Measurements from ENCODE around the gene TMTC1.

The TMTC1 gene

GRCh38 chr12:29700761-29701481, 82.8 kb downstream of the TMTC1 start:
- DNase-seq: no peak

GRCh38 chr12:29698756-29699155, 85.0 kb downstream of the TMTC1 start:
- H3K9me3 Mint-ChIP-seq: no peaks in the 10 kb centered on the region
- CTCF ChIA-PET: no interaction called here
- no peaks in the 10 kb centered on the region for H3K27me3 Mint-ChIP-seq
- no peak overlapping the region for H3K4me3 Mint-ChIP-seq
- H3K27ac Mint-ChIP-seq: no peak overlapping the region
- no peak for DNase-seq
- H3K36me3 Mint-ChIP-seq: no peaks in the 10 kb centered on the region
- H3K4me1 Mint-ChIP-seq: no peaks in the 10 kb centered on the region

More at GRCh38 chr12:29700761-29701481, 82.8 kb downstream of the TMTC1 start:
- CTCF ChIA-PET: no interaction called here
- Mint-ChIP-seq H3K36me3 (no peaks in the 10 kb centered on the region), H3K27ac (no peak overlapping the region), H3K27me3 (no peaks in the 10 kb centered on the region), H3K9me3 (no peaks in the 10 kb centered on the region), H3K4me1 (no peaks in the 10 kb centered on the region), H3K4me3 (no peak overlapping the region)

GRCh38 chr12:29695800-29696199, 87.9 kb downstream of the TMTC1 start:
- no peak overlapping the region for H3K4me3 Mint-ChIP-seq
- CTCF ChIA-PET: no interaction called here
- no peaks in the 10 kb centered on the region for H3K9me3 Mint-ChIP-seq
- no peak for DNase-seq
- no peaks in the 10 kb centered on the region for H3K36me3 Mint-ChIP-seq
- peaks cover 5% of the 10 kb centered on the region for H3K27me3 Mint-ChIP-seq
- H3K4me1 Mint-ChIP-seq: no peaks in the 10 kb centered on the region
- no peak overlapping the region for H3K27ac Mint-ChIP-seq

GRCh38 chr12:29695026-29695425, 88.7 kb downstream of the TMTC1 start:
- no peaks in the 10 kb centered on the region for H3K4me1 Mint-ChIP-seq
- no peak overlapping the region for H3K27ac Mint-ChIP-seq
- CTCF ChIA-PET: no interaction called here

GRCh38 chr12:29694002-29694401, 89.7 kb downstream of the TMTC1 start:
- no peak for DNase-seq
- peaks cover 5% of the 10 kb centered on the region for H3K27me3 Mint-ChIP-seq
- CTCF ChIA-PET: no interaction called here
- no peak overlapping the region for H3K4me3 Mint-ChIP-seq
- no peaks in the 10 kb centered on the region for H3K9me3 Mint-ChIP-seq
- H3K4me1 Mint-ChIP-seq: no peaks in the 10 kb centered on the region
- no peak overlapping the region for H3K27ac Mint-ChIP-seq
- H3K36me3 Mint-ChIP-seq: no peaks in the 10 kb centered on the region

More at GRCh38 chr12:29695026-29695425, 88.7 kb downstream of the TMTC1 start:
- Mint-ChIP-seq H3K36me3 (no peaks in the 10 kb centered on the region), H3K9me3 (no peaks in the 10 kb centered on the region), H3K4me3 (no peak overlapping the region), H3K27me3 (peaks cover 5% of the 10 kb centered on the region)
- DNase-seq: no peak

- H3K4me1 Mint-ChIP-seq: no peaks in the 10 kb centered on the region
- DNase-seq: no peak
- no peak overlapping the region for H3K4me3 Mint-ChIP-seq
- no peak overlapping the region for H3K27ac Mint-ChIP-seq
- H3K36me3 Mint-ChIP-seq: no peaks in the 10 kb centered on the region
- H3K9me3 Mint-ChIP-seq: no peaks in the 10 kb centered on the region
- peaks cover 5% of the 10 kb centered on the region for H3K27me3 Mint-ChIP-seq
- CTCF ChIA-PET: no interaction called here
These were observed 91.5 kb downstream of the TMTC1 start for GRCh38 chr12:29692237-29692636.

GRCh38 chr12:29691161-29691854, 92.4 kb downstream of the TMTC1 start:
- Mint-ChIP-seq H3K36me3 (no peaks in the 10 kb centered on the region), H3K4me3 (no peak overlapping the region), H3K9me3 (no peaks in the 10 kb centered on the region), H3K4me1 (no peaks in the 10 kb centered on the region), H3K27ac (no peak overlapping the region), H3K27me3 (peaks cover 5% of the 10 kb centered on the region)
- DNase-seq: no peak
- CTCF ChIA-PET: no interaction called here

GRCh38 chr12:29690728-29691127, 93.0 kb downstream of the TMTC1 start:
- no peak for DNase-seq
- Mint-ChIP-seq H3K9me3 (no peaks in the 10 kb centered on the region), H3K4me1 (no peaks in the 10 kb centered on the region), H3K36me3 (no peaks in the 10 kb centered on the region), H3K27me3 (peaks cover 5% of the 10 kb centered on the region), H3K27ac (no peak overlapping the region), H3K4me3 (no peak overlapping the region)
- CTCF ChIA-PET: no interaction called here

GRCh38 chr12:29688914-29689313, 94.8 kb downstream of the TMTC1 start:
- no peaks in the 10 kb centered on the region for H3K36me3 Mint-ChIP-seq
- no peak for DNase-seq
- CTCF ChIA-PET: no interaction called here
- no peak overlapping the region for H3K27ac Mint-ChIP-seq
- H3K27me3 Mint-ChIP-seq: peaks cover 5% of the 10 kb centered on the region
- no peaks in the 10 kb centered on the region for H3K9me3 Mint-ChIP-seq
- H3K4me1 Mint-ChIP-seq: no peaks in the 10 kb centered on the region
- no peak overlapping the region for H3K4me3 Mint-ChIP-seq

- Mint-ChIP-seq H3K36me3 (no peaks in the 10 kb centered on the region), H3K4me1 (no peaks in the 10 kb centered on the region), H3K9me3 (no peaks in the 10 kb centered on the region), H3K27me3 (no peaks in the 10 kb centered on the region), H3K4me3 (no peak overlapping the region), H3K27ac (no peak overlapping the region)
- no peak for DNase-seq
- CTCF ChIA-PET: no interaction called here
These were observed 101.7 kb downstream of the TMTC1 start for GRCh38 chr12:29682088-29682487.

GRCh38 chr12:29681370-29681769, 102.4 kb downstream of the TMTC1 start:
- Mint-ChIP-seq H3K36me3 (no peaks in the 10 kb centered on the region), H3K9me3 (no peaks in the 10 kb centered on the region), H3K4me3 (no peak overlapping the region), H3K4me1 (no peaks in the 10 kb centered on the region), H3K27ac (no peak overlapping the region), H3K27me3 (no peaks in the 10 kb centered on the region)
- CTCF ChIA-PET: no interaction called here
- DNase-seq: no peak

GRCh38 chr12:29676676-29677075, 107.1 kb downstream of the TMTC1 start:
- peak overlapping the region; percentile 19 for H3K27ac Mint-ChIP-seq
- H3K4me1 Mint-ChIP-seq: no peaks in the 10 kb centered on the region
- H3K9me3 Mint-ChIP-seq: no peaks in the 10 kb centered on the region
- H3K36me3 Mint-ChIP-seq: no peaks in the 10 kb centered on the region
- DNase-seq: no peak
- no peaks in the 10 kb centered on the region for H3K27me3 Mint-ChIP-seq
- no peak overlapping the region for H3K4me3 Mint-ChIP-seq
- CTCF ChIA-PET: no interaction called here

GRCh38 chr12:29674463-29674862, 109.3 kb downstream of the TMTC1 start:
- Mint-ChIP-seq H3K27ac (no peak overlapping the region), H3K9me3 (no peaks in the 10 kb centered on the region), H3K27me3 (no peaks in the 10 kb centered on the region), H3K4me3 (no peak overlapping the region), H3K4me1 (no peaks in the 10 kb centered on the region), H3K36me3 (no peaks in the 10 kb centered on the region)
- CTCF ChIA-PET: no interaction called here
- no peak for DNase-seq

GRCh38 chr12:29673346-29673745, 110.4 kb downstream of the TMTC1 start:
- no peaks in the 10 kb centered on the region for H3K27me3 Mint-ChIP-seq
- CTCF ChIA-PET: no interaction called here

GRCh38 chr12:29672580-29672979, 111.2 kb downstream of the TMTC1 start:
- Mint-ChIP-seq H3K27ac (no peak overlapping the region), H3K4me3 (no peak overlapping the region), H3K36me3 (no peaks in the 10 kb centered on the region), H3K9me3 (no peaks in the 10 kb centered on the region), H3K27me3 (no peaks in the 10 kb centered on the region), H3K4me1 (no peaks in the 10 kb centered on the region)
- CTCF ChIA-PET: no interaction called here
- no peak for DNase-seq

More at GRCh38 chr12:29673346-29673745, 110.4 kb downstream of the TMTC1 start:
- Mint-ChIP-seq H3K27ac (no peak overlapping the region), H3K4me1 (no peaks in the 10 kb centered on the region), H3K9me3 (no peaks in the 10 kb centered on the region), H3K36me3 (no peaks in the 10 kb centered on the region), H3K4me3 (no peak overlapping the region)
- DNase-seq: no peak
